Neural cell (in vitro differentiated cells): ENCODE data around the gene ARL15. TPM values are rescaled to one million over a fixed set of nuclear protein-coding genes. Genes with fewer than 3 reads are reported as not detected.

Experiments
- H2AFZ ChIP-seq: fragments of 200-600, 300-800 bp; sonication (generic), shearing (Covaris generic); 2 replicates; pipeline ENCODE4 v1.6.0; 2014; ENCODE audit warnings: low read depth, mild to moderate bottlenecking, antibody characterized with exemption, low read length, moderate library complexity
- H3F3A ChIP-seq: fragments of 200-600 bp; shearing (Covaris generic); 2 replicates; pipeline ENCODE4 v1.6.1; 2016; ENCODE audit warnings: mild to moderate bottlenecking, moderate library complexity, mixed read lengths, antibody characterized with exemption, low read length; ENCODE audit not compliant: insufficient read depth, poor library complexity, severe bottlenecking
- H3K27ac ChIP-seq: fragments of 200-600, 300-800 bp; sonication (generic), shearing (Covaris generic); 2 replicates; pipeline ENCODE4 v1.5.1; 2014; ENCODE audit warnings: mild to moderate bottlenecking, low read length, moderate library complexity
- H3K27me3 ChIP-seq: fragments of 300-800, 200-600 bp; sonication (generic), shearing (Covaris generic); 2 replicates; pipeline ENCODE4 v1.6.0; 2014; ENCODE audit warnings: mild to moderate bottlenecking, low read depth, low read length, moderate library complexity; ENCODE audit not compliant: insufficient read depth
- H3K36me3 ChIP-seq: fragments of 300-800, 200-600 bp; sonication (generic), shearing (Covaris generic); 2 replicates; pipeline ENCODE4 v1.5.1; 2014; ENCODE audit warnings: mild to moderate bottlenecking, antibody characterized with exemption, low read length, moderate library complexity; ENCODE audit not compliant: insufficient read depth
- H3K4me2 ChIP-seq: fragments of 300-800, 200-600 bp; sonication (generic), shearing (Covaris generic); 2 replicates; pipeline ENCODE4 v1.6.0; 2014; ENCODE audit warnings: mild to moderate bottlenecking, low read length
- H3K4me3 ChIP-seq: fragments of 300-800, 200-600 bp; sonication (generic), shearing (Covaris generic); 2 replicates; pipeline ENCODE4 v1.5.1; 2014; ENCODE audit warnings: mild to moderate bottlenecking, low read length, moderate library complexity
- H3K79me2 ChIP-seq: fragments of 200-600 bp; shearing (Covaris generic); replicated peaks from 2 replicates; pipeline ENCODE4 v1.6.0; 2014; ENCODE audit warnings: mild to moderate bottlenecking, low read length, moderate library complexity; ENCODE audit not compliant: insufficient read depth
- H3K9ac ChIP-seq: fragments of 300-800, 200-600 bp; sonication (generic), shearing (Covaris generic); 2 replicates; pipeline ENCODE4 v1.6.1; 2016; ENCODE audit warnings: mild to moderate bottlenecking, low read length, mixed read lengths
- H3K9me2 ChIP-seq: fragments of 200-600 bp; shearing (Covaris generic); 2 replicates; pipeline ENCODE4 v1.6.1; 2016; ENCODE audit warnings: mild to moderate bottlenecking, low read length, mixed read lengths; ENCODE audit not compliant: insufficient read depth
- H3K9me3 ChIP-seq: fragments of 200-600, 300-800 bp; sonication (generic), shearing (Covaris generic); 2 replicates; pipeline ENCODE4 v1.6.1; 2016; ENCODE audit warnings: mild to moderate bottlenecking, mixed run types, low read length, moderate library complexity, mixed read lengths
- H4K20me1 ChIP-seq: fragments of 200-600 bp; shearing (Covaris generic); 2 replicates; pipeline ENCODE4 v1.6.1; 2016; ENCODE audit warnings: mild to moderate bottlenecking, mixed run types; ENCODE audit not compliant: insufficient read depth
- CTCF ChIP-seq: fragments of 450-650 bp; IDR thresholded peaks from 2 replicates; pipeline ENCODE4 v1.5.1; 2014; ENCODE audit warnings: antibody characterized with exemption, mild to moderate bottlenecking, moderate library complexity; ENCODE audit not compliant: poor library complexity, severe bottlenecking
- EP300 ChIP-seq: fragments of 450-650 bp; conservative IDR thresholded peaks from 2 replicates; pipeline ENCODE4 v1.6.1; 2014; ENCODE audit warnings: antibody characterized with exemption, mild to moderate bottlenecking, moderate library complexity; ENCODE audit not compliant: poor library complexity, severe bottlenecking
- EZH2 ChIP-seq: fragments of 200-600, 300-800 bp; shearing (Covaris generic), sonication (generic); IDR thresholded peaks from 2 replicates; pipeline ENCODE4 v1.6.1; 2014; ENCODE audit warnings: antibody characterized with exemption, low read length, borderline replicate concordance, mild to moderate bottlenecking; ENCODE audit not compliant: insufficient read depth, poor library complexity, severe bottlenecking
- MXI1 ChIP-seq: fragments of 450-650 bp; conservative IDR thresholded peaks from 2 replicates; pipeline ENCODE4 v1.6.1; 2014; ENCODE audit warnings: antibody characterized with exemption, mild to moderate bottlenecking; ENCODE audit not compliant: poor library complexity, severe bottlenecking
- POLR2AphosphoS5 ChIP-seq: IDR thresholded peaks from 2 replicates; pipeline ENCODE4 v1.6.1; 2012
- RAD21 ChIP-seq: fragments of 450-650 bp; conservative IDR thresholded peaks from 2 replicates; pipeline ENCODE4 v1.6.1; 2014; ENCODE audit warnings: antibody characterized with exemption, mild to moderate bottlenecking, moderate library complexity
- REST ChIP-seq: IDR thresholded peaks from 2 replicates; pipeline ENCODE4 v1.6.1; 2012; ENCODE audit warnings: borderline replicate concordance
- SMC3 ChIP-seq: fragments of 450-650 bp; conservative IDR thresholded peaks from 2 replicates; pipeline ENCODE4 v1.6.1; 2014; ENCODE audit warnings: antibody characterized with exemption, mild to moderate bottlenecking, moderate library complexity; ENCODE audit not compliant: poor library complexity
- TAF1 ChIP-seq: IDR thresholded peaks from 2 replicates; pipeline ENCODE4 v1.6.1; 2012; ENCODE audit warnings: low read depth
- polyA plus RNA-seq: library from polyadenylated mRNA; depleted of rRNA; stranded (reverse); fragments of >200 nt; gene quantifications from 2 replicates; pipeline ENCODE4 v1.2.3, GENCODE V29; 2014

Gene ARL15
- polyA plus RNA-seq, 1 donor from 2014 or later: 51.9 TPM

- Histone ChIP-seq H3K9me3 (no peaks in the 10 kb centered on the region), H3K9ac (no peak overlapping the region), H2AFZ (no peak overlapping the region), H3F3A (no peaks in the 10 kb centered on the region), H3K27me3 (no peaks in the 10 kb centered on the region), H3K9me2 (no peaks in the 10 kb centered on the region), H3K36me3 (no peaks in the 10 kb centered on the region), H3K27ac (no peak overlapping the region), H3K4me3 (no peak overlapping the region), H3K79me2 (no peaks in the 10 kb centered on the region), H3K4me2 (no peak overlapping the region), H4K20me1 (no peaks in the 10 kb centered on the region)
- no peak for TF ChIP-seq SMC3
- TF ChIP-seq TAF1: no peak
- TF ChIP-seq EP300: no peak
- no peak for TF ChIP-seq RAD21
- TF ChIP-seq MXI1: no peak
- no peak for TF ChIP-seq CTCF
- no peak for TF ChIP-seq POLR2AphosphoS5
- TF ChIP-seq REST: no peak
- TF ChIP-seq EZH2: no peak
These were observed 392.5 kb downstream of the ARL15 start for GRCh38 chr5:53917826-53918225.

GRCh38 chr5:53917095-53917494 is 393.3 kb downstream of the ARL15 start:
- TF ChIP-seq CTCF: no peak
- no peak for TF ChIP-seq POLR2AphosphoS5
- TF ChIP-seq TAF1: no peak
- TF ChIP-seq MXI1: no peak
- no peak for TF ChIP-seq REST
- TF ChIP-seq EP300: no peak
- TF ChIP-seq RAD21: no peak
- no peak for TF ChIP-seq EZH2
- no peak for TF ChIP-seq SMC3

More at GRCh38 chr5:53917095-53917494, 393.3 kb downstream of the ARL15 start:
- H3K4me2 ChIP-seq: no peak overlapping the region
- H3K9me2 ChIP-seq: no peaks in the 10 kb centered on the region
- H3K4me3 ChIP-seq: no peak overlapping the region
- H3K27me3 ChIP-seq: no peaks in the 10 kb centered on the region
- no peaks in the 10 kb centered on the region for H3K9me3 ChIP-seq
- H3K27ac ChIP-seq: no peak overlapping the region
- no peaks in the 10 kb centered on the region for H3F3A ChIP-seq
- H3K79me2 ChIP-seq: no peaks in the 10 kb centered on the region
- H4K20me1 ChIP-seq: no peaks in the 10 kb centered on the region
- no peak overlapping the region for H2AFZ ChIP-seq
- no peaks in the 10 kb centered on the region for H3K36me3 ChIP-seq
- no peak overlapping the region for H3K9ac ChIP-seq
